ENCODE measurements around the gene TAF13. TPM values are rescaled to one million over a fixed set of nuclear protein-coding genes. Genes with fewer than 3 reads are reported as not detected.

Gene TAF13
- total and polyA plus RNA-seq, 4 experiments from 2014 or later: 0.68 to 14.6 (median 6.9) TPM

DNA sequence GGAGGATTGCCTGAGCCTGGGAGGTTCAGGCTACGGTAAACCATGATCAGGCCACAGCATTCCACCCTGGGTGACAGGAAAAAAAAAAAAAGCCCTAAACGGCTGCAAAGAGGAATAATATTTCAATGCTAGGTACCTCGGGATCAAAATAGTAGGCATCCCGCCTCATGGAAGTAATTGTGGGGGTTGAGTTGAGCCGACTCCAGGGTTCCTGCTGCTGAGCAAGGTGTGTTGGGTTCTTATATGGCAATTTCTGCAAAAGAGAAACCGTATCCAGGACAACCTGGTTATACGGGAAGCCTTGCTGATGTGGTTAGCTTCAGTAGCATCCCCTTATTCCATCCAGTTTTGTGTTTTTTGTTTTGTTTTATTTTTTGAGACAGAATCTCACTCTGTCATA, 32.0 kb upstream of the TAF13 start:
- Histone ChIP-seq H3K9me3 (ENCODE audit: control insufficient read depth in 1 of 2, low read length in 2 of 2) (no peaks in the 10 kb centered on the region), H3K4me1 (ENCODE audit: insufficient read depth, low read length) (peaks cover 6% of the 10 kb centered on the region), H3K27me3 (ENCODE audit: insufficient read depth, low read length) (no peaks in the 10 kb centered on the region), H3K4me3 (ENCODE audit: low read length in 2 of 2) (no peak overlapping the region), H3K27ac (ENCODE audit: low read depth, low read length) (no peak overlapping the region), H3K36me3 (ENCODE audit: insufficient read depth, low read length) (no peaks in the 10 kb centered on the region)
- Mint-ChIP-seq H3K27ac (peak overlapping the region in 1 of 7 donors; percentile 23), H3K36me3 (peaks cover 0 to 1% of the 10 kb centered on the region in 2 donors), H3K4me3 (no peak overlapping the region), H3K4me1 (peaks cover 1 to 8% (median 6%) of the 10 kb centered on the region in 4 donors), H3K27me3 (no peaks in the 10 kb centered on the region), H3K9me3 (peaks cover 0 to 2% (median 0%) of the 10 kb centered on the region in 8 donors)
- ChIA-PET CTCF (ENCODE audit: partially characterized antibody) (interaction anchor here (9.4 kb wide), 1 partner anchor 7 kb away, joined by 150 read pairs; no protein-coding TSS in a partner anchor), POLR2A (ENCODE audit: partially characterized antibody) (interaction anchor here (9.1 kb wide), 1 partner anchor 7 kb away, joined by 171 read pairs; no protein-coding TSS in a partner anchor)
- intact Hi-C loops (cut with micrococcal nuclease): no loop called here
- DNase-seq: no peak

DNA sequence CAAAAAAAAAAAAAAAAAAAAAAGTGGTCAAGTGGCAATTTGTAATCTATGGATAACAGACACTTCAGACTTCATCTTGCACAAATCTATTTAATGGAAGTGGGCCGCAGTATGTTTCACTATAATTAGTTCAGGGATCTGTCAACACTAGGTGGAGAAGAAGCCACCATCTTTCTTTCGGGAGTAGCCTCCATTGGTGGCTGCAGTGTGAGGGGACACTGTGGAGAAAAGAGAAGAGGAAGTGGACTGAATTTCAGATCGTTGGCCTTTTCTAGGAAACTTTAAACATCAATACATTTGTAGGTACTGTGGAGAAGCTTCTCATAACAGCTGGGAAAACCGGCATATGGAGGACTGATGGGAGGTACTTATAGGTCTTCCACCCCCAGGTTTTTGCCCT, 30.1 kb upstream of the TAF13 start:
- H3K9me3 ChIP-seq (ENCODE audit: control insufficient read depth in 1 of 2, low read length in 2 of 2): no peaks in the 10 kb centered on the region
- POLR2A ChIA-PET (ENCODE audit: partially characterized antibody): no interaction called here
- peaks cover 9% of the 10 kb centered on the region for H3K4me1 ChIP-seq (ENCODE audit: insufficient read depth, low read length)
- Mint-ChIP-seq H3K27me3 (no peaks in the 10 kb centered on the region), H3K4me3 (no peak overlapping the region), H3K27ac (peak overlapping the region in 5 of 7 donors; percentile 69 to 75 (median 73)), H3K9me3 (no peaks in the 10 kb centered on the region), H3K36me3 (no peaks in the 10 kb centered on the region), H3K4me1 (peaks cover 3 to 9% (median 6%) of the 10 kb centered on the region in 4 donors)
- CTCF ChIA-PET (ENCODE audit: partially characterized antibody): no interaction called here
- no peak overlapping the region for H3K27ac ChIP-seq (ENCODE audit: low read depth, low read length)
- no peaks in the 10 kb centered on the region for H3K27me3 ChIP-seq (ENCODE audit: insufficient read depth, low read length)
- H3K36me3 ChIP-seq (ENCODE audit: insufficient read depth, low read length): no peaks in the 10 kb centered on the region
- no peak overlapping the region for H3K4me3 ChIP-seq (ENCODE audit: low read length in 2 of 2)
- DNase-seq: no peak
- intact Hi-C loops (cut with micrococcal nuclease): no loop called here

DNA sequence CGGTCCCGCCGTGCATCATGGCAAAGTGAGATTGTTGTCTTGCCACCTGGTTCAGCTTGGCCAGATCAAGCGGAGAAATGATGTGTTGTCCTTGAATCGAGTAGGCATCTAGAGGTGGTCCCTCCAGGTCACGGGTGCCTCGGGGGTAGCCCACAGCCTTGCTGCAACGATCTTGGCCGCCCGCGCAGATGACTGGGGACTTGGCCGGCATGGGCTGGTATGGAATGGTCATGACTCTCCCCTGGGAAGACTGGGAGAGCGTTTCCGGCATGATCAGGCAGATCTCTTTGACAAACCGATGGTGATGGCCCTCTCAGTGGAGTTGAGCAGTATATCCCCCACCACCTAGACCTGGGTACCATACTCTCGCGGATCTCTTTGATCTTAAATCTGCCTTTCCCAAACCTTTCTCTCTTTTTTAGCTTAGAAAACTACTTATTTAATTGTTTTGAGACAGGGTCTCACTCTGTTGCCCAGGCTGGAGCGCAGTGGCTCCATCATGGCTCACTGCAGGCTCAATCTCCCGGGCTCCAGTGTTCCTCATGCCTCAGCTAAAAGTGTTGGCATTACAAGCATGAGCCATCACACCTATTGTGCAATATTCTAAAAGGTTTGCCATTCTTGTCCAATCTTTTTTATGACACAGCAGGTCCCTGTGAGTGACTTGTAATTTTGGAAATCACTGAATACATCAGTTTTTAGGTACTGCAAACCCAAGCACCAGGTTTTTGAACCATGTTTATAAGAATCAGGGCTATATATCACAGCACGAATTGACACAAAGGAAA, 28.8 kb upstream of the TAF13 start:
- Histone ChIP-seq H3K4me1 (ENCODE audit: insufficient read depth, low read length) (peaks cover 13% of the 10 kb centered on the region), H3K27ac (ENCODE audit: low read depth, low read length) (no peak overlapping the region), H3K9me3 (ENCODE audit: control insufficient read depth in 1 of 2, low read length in 2 of 2) (no peaks in the 10 kb centered on the region), H3K4me3 (ENCODE audit: low read length in 2 of 2) (no peak overlapping the region), H3K27me3 (ENCODE audit: insufficient read depth, low read length) (no peaks in the 10 kb centered on the region), H3K36me3 (ENCODE audit: insufficient read depth, low read length) (no peaks in the 10 kb centered on the region)
- H3K9me3 Mint-ChIP-seq: peaks cover 0 to 3% (median 0%) of the 10 kb centered on the region in 8 donors
- DNase-seq: no peak
- peak overlapping the region in 5 of 7 donors; percentile 20 to 64 (median 47) for H3K27ac Mint-ChIP-seq
- H3K36me3 Mint-ChIP-seq: peaks cover 0 to 2% of the 10 kb centered on the region in 2 donors
- ChIA-PET POLR2A (ENCODE audit: partially characterized antibody) (no interaction called here), CTCF (ENCODE audit: partially characterized antibody) (interaction anchor here (1.6 to 7.2 kb wide), 2 partner anchors 8 to 13 kb away, joined by 3 to 150 read pairs; partner anchors contain the start of gene ELAPOR1)
- H3K4me1 Mint-ChIP-seq: peaks cover 7 to 19% (median 13%) of the 10 kb centered on the region in 4 donors
- intact Hi-C loops (cut with micrococcal nuclease): loop anchor here (5.0 kb wide), 1 partner anchor 443 kb away; the partner anchor contains the start of gene GNAI3
- no peaks in the 10 kb centered on the region for H3K27me3 Mint-ChIP-seq
- peak overlapping the region in 1 of 8 donors; percentile 25 for H3K4me3 Mint-ChIP-seq

DNA sequence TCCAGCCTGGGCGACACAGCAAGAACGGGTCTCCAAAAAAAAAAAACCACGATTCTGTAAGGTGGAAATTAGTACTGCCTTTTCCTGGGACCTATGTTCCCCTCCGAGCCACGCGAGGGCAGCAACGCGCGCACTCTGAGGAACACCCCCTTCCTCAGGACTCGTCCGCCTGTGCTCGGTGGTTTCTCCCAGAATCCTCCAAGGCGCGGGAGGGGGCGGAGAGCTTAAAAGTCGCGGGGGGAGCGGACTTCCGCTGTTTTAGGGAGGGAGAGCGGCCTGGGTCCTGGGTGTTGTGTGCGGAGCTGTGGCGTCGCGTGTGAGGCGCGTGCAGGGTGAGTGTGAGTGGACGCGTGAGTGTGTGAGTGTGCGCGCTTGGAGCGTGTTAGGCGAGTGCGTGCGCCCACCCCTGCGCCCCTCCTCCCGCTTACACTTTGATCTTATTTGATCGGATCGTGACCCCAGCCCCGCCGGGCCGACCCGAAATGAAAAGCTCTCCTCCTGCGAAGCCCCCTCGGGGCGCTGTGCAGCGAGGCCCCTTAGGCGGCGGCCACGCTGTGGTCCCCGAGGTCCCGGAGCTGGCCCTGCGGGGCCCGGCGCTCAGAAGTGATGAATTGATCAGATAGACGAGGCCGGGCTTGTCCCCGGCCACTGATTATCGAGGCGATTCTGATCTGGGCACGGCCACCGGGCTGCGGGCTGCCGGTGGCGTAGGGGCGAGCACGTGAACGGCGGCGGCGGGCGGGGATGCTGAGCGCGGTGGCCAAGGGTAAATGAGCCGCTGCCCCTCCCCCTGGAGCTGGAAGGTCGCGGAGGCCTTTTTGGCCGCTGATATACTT, 24.4 kb upstream of the TAF13 start:
- intact Hi-C loops (cut with micrococcal nuclease): loop anchor here (1.0 to 5.0 kb wide), 9 partner anchors 10 to 520 kb away; partner anchors contain the start of genes CLCC1, GNAI3, PRPF38B and STXBP3
- ChIA-PET CTCF (ENCODE audit: partially characterized antibody) (interaction anchor here (0.7 to 7.2 kb wide), 23 partner anchors 10 to 448 kb away, joined by 3 to 150 read pairs (median 5); partner anchors contain the start of genes ELAPOR1, GNAI3, PRPF38B and SARS1), POLR2A (ENCODE audit: partially characterized antibody) (interaction anchor here (0.8 to 4.8 kb wide), 29 partner anchors 10 to 1239 kb away, joined by 3 to 171 read pairs (median 6); partner anchors contain the start of genes ATXN7L2, CLCC1, ELAPOR1 and GNAI3)
- peaks cover 7 to 20% (median 16%) of the 10 kb centered on the region in 4 donors for H3K4me1 Mint-ChIP-seq
- H3K27ac ChIP-seq (ENCODE audit: low read depth, low read length): peak overlapping the region; percentile 80
- peak overlapping the region; percentile 90 to 99 (median 98) for H3K27ac Mint-ChIP-seq
- no peaks in the 10 kb centered on the region for H3K27me3 ChIP-seq (ENCODE audit: insufficient read depth, low read length)
- H3K9me3 Mint-ChIP-seq: peaks cover 0 to 3% (median 0%) of the 10 kb centered on the region in 8 donors
- peak overlapping the region; percentile 80 to 81 for H3K4me3 ChIP-seq (ENCODE audit: low read length in 2 of 2)
- H3K36me3 ChIP-seq (ENCODE audit: insufficient read depth, low read length): peaks cover 13% of the 10 kb centered on the region
- peak overlapping the region; percentile 91 to 100 (median 96) for H3K4me3 Mint-ChIP-seq
- peak; percentile 96 to 98 (median 97) for DNase-seq
- H3K27me3 Mint-ChIP-seq: no peaks in the 10 kb centered on the region
- H3K36me3 Mint-ChIP-seq: peaks cover under 1 to 15% of the 10 kb centered on the region in 2 donors
- H3K9me3 ChIP-seq (ENCODE audit: control insufficient read depth in 1 of 2, low read length in 2 of 2): no peaks in the 10 kb centered on the region
- H3K4me1 ChIP-seq (ENCODE audit: insufficient read depth, low read length): peaks cover 15% of the 10 kb centered on the region

DNA sequence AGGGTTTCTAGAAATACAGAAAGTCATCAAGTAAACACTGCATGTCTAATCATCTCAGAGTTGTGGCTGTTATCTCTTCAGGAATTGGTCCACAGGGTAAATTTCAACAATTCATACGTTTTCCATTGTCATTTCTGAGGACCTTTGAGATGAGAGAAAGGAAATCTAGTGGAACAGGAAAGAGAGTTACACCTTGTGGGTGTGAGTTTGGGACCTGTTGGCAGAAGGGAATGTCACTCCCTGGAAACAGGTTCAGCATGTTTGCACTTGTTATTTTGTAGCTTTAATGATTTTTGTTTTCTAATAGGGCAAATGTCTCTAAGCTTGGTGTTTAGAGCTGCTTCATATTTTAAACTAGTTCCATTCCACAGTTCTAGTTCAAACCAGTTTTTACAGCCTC, 20.3 kb upstream of the TAF13 start:
- Mint-ChIP-seq H3K36me3 (peaks cover 16 to 42% of the 10 kb centered on the region in 2 donors), H3K9me3 (peaks cover 0 to 3% (median 0%) of the 10 kb centered on the region in 8 donors), H3K4me1 (peaks cover 23 to 44% (median 29%) of the 10 kb centered on the region in 4 donors), H3K4me3 (no peak overlapping the region), H3K27me3 (no peaks in the 10 kb centered on the region), H3K27ac (peak overlapping the region in 1 of 7 donors; percentile 0)
- no peak overlapping the region for H3K4me3 ChIP-seq (ENCODE audit: low read length in 2 of 2)
- CTCF ChIA-PET (ENCODE audit: partially characterized antibody): interaction anchor here (1.6 kb wide), 1 partner anchor 16 kb away, joined by 7 read pairs; a partner anchor contains a TSS
- peaks cover 23% of the 10 kb centered on the region for H3K36me3 ChIP-seq (ENCODE audit: insufficient read depth, low read length)
- intact Hi-C loops (cut with micrococcal nuclease): no loop called here
- H3K27me3 ChIP-seq (ENCODE audit: insufficient read depth, low read length): no peaks in the 10 kb centered on the region
- no peak for DNase-seq
- peaks cover 29% of the 10 kb centered on the region for H3K4me1 ChIP-seq (ENCODE audit: insufficient read depth, low read length)
- POLR2A ChIA-PET (ENCODE audit: partially characterized antibody): interaction anchor here (1.0 kb wide), 1 partner anchor 17 kb away, joined by 3 read pairs; a partner anchor contains a TSS
- H3K27ac ChIP-seq (ENCODE audit: low read depth, low read length): no peak overlapping the region
- H3K9me3 ChIP-seq (ENCODE audit: control insufficient read depth in 1 of 2, low read length in 2 of 2): no peaks in the 10 kb centered on the region

DNA sequence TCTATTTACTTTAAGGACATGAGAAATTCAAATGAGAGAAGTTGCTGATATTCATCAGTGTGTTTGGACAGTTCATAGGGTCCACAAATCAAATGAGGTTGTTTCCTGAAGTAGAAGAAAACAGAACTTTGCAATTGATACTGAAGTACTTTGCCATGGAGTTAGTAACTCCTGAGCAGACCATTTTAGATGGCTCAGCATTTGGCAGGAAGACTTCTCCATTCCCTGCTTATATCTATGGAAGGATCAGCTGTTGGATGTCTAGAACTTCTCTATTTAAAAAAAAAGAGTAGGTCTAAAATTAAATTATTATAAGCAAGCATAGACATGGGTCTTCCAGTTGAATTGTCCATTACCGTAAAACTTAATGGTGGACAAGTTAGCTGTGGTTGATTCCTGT, 19.8 kb upstream of the TAF13 start:
- H3K9me3 ChIP-seq (ENCODE audit: control insufficient read depth in 1 of 2, low read length in 2 of 2): no peaks in the 10 kb centered on the region
- Mint-ChIP-seq H3K36me3 (peaks cover 16 to 45% of the 10 kb centered on the region in 2 donors), H3K27ac (peak overlapping the region in 2 of 7 donors; percentile 0 to 15), H3K4me1 (peaks cover 25 to 44% (median 28%) of the 10 kb centered on the region in 4 donors), H3K9me3 (peaks cover 0 to 3% (median 0%) of the 10 kb centered on the region in 8 donors), H3K4me3 (no peak overlapping the region), H3K27me3 (no peaks in the 10 kb centered on the region)
- CTCF ChIA-PET (ENCODE audit: partially characterized antibody): interaction anchor here (1.6 kb wide), 1 partner anchor 17 kb away, joined by 7 read pairs; a partner anchor contains a TSS
- H3K27ac ChIP-seq (ENCODE audit: low read depth, low read length): no peak overlapping the region
- POLR2A ChIA-PET (ENCODE audit: partially characterized antibody): interaction anchor here (1.0 kb wide), 2 partner anchors 17 to 20 kb away, joined by 3 to 4 read pairs; partner anchors contain the start of gene TAF13
- peaks cover 28% of the 10 kb centered on the region for H3K4me1 ChIP-seq (ENCODE audit: insufficient read depth, low read length)
- DNase-seq: no peak
- peaks cover 23% of the 10 kb centered on the region for H3K36me3 ChIP-seq (ENCODE audit: insufficient read depth, low read length)
- intact Hi-C loops (cut with micrococcal nuclease): no loop called here
- no peaks in the 10 kb centered on the region for H3K27me3 ChIP-seq (ENCODE audit: insufficient read depth, low read length)
- no peak overlapping the region for H3K4me3 ChIP-seq (ENCODE audit: low read length in 2 of 2)
